ENCODE measurements around the gene SHC4. TPM values are rescaled to one million over a fixed set of nuclear protein-coding genes. Genes with fewer than 3 reads are reported as not detected.
A peak's percentile ranks its signal among the peaks of the same experiment; 100 is the strongest.

The SHC4 gene
- total and polyA plus RNA-seq, 7 donors, result under 0.01 to 4.6 (median 2.2) TPM; not detected in 1

DNA sequence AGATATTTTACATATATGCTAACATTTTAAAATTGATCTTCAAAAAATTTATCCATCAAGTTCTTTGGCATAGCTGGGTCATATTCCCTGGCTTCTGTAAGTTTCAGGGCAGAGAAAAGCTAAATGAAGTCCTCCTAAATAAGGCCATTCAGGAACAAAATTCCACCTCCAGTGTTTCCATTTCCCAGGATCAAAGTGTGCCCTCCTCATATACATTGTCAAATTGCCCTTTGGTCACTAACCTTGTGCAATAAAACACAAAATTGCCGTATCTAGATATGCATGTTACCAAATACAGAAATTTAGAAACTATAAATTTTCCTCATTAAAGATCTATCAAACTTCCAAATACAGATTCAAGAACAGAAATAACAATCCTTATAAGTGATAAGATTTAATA lies 163.5 kb downstream of the SHC4 start:
- 18 to 77% methylated on average over 1 of the region's 1 CpG for WGBS, 2 donors
- no peak overlapping the region for H3K27ac ChIP-seq
- DNase-seq, result no peak

DNA sequence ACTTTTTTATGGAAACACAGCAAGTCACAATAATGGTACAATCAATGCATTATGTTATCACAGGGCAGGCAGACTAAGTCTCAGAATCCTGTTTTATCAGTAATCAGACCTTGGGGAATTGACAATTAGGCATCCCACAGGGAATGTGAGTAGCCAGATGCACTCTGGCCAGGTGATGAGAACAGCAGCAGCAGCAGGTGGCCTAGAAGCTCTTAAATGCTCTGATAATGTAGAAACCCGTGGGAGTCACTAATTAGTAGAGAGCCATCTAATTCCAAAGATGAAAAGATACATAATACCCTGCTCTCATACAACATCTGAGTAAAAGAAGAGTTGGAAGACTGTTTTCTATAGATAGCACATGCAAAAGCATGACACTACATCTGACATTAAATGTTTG lies 165.4 kb downstream of the SHC4 start:
- intact Hi-C loops (cut with DNase I), result no loop called here
- H3K27ac ChIP-seq, result no peak overlapping the region
- H3K27me3 ChIP-seq, result no peaks in the 10 kb centered on the region
- no peaks in the 10 kb centered on the region for H3K4me1 ChIP-seq
- WGBS, 2 donors, result 49 to 71% methylated on average over 1 of the region's 1 CpG
- no peak overlapping the region for H3K4me3 ChIP-seq
- H3K9me3 ChIP-seq, result no peaks in the 10 kb centered on the region
- DNase-seq, result no peak
- peaks cover 0 to 5% (median 1%) of the 10 kb centered on the region in 4 donors for H3K36me3 ChIP-seq
- TF ChIP-seq, protein P1, sequence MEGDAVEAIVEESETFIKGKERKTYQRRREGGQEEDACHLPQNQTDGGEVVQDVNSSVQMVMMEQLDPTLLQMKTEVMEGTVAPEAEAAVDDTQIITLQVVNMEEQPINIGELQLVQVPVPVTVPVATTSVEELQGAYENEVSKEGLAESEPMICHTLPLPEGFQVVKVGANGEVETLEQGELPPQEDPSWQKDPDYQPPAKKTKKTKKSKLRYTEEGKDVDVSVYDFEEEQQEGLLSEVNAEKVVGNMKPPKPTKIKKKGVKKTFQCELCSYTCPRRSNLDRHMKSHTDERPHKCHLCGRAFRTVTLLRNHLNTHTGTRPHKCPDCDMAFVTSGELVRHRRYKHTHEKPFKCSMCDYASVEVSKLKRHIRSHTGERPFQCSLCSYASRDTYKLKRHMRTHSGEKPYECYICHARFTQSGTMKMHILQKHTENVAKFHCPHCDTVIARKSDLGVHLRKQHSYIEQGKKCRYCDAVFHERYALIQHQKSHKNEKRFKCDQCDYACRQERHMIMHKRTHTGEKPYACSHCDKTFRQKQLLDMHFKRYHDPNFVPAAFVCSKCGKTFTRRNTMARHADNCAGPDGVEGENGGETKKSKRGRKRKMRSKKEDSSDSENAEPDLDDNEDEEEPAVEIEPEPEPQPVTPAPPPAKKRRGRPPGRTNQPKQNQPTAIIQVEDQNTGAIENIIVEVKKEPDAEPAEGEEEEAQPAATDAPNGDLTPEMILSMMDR (IDR thresholded peaks at IDR 0.05), result no peak
- TF ChIP-seq POLR2A (IDR thresholded peaks at IDR 0.05) (no peak), POLR2AphosphoS5 (IDR thresholded peaks at IDR 0.05) (no peak), EP300 (IDR thresholded peaks at IDR 0.05) (no peak)

More for the DNA sequence above, 163.5 kb downstream of the SHC4 start:
- Histone ChIP-seq H3K27me3 (no peaks in the 10 kb centered on the region), H3K4me3 (no peak overlapping the region), H3K36me3 (peaks cover 0 to 5% (median 0%) of the 10 kb centered on the region in 4 donors), H3K9me3 (no peaks in the 10 kb centered on the region), H3K4me1 (no peaks in the 10 kb centered on the region)
- intact Hi-C loops (cut with DNase I), result loop anchor here (10.0 kb wide), 1 partner anchor 445 kb away; no protein-coding TSS in a partner anchor
- TF ChIP-seq, protein P1 (IDR thresholded peaks at IDR 0.05), result no peak
- no peak for TF ChIP-seq EP300 (IDR thresholded peaks at IDR 0.05)
- no peak for TF ChIP-seq POLR2AphosphoS5 (IDR thresholded peaks at IDR 0.05)
- TF ChIP-seq POLR2A (IDR thresholded peaks at IDR 0.05), result no peak

DNA sequence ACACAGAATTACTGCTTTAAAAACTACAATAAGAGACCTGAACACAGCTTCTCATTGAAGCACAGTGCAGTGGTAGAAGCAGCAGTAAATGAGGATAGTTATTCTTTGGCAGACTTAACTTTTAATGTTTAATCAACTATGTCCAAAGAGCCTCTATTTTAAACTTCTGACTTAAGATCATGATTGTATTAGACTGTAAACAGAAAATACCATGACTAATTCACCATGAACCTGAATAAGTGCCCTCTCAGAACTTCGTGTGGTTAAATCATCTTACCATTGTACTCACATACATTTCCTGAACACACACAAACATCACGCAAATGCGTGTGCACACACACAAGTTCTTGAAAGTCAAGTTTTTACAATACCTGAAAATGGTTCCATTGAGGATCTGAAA lies 166.8 kb downstream of the SHC4 start:
- TF ChIP-seq EP300 (IDR thresholded peaks at IDR 0.05) (no peak), POLR2A (IDR thresholded peaks at IDR 0.05) (no peak), POLR2AphosphoS5 (IDR thresholded peaks at IDR 0.05) (no peak)
- TF ChIP-seq, protein P1 (IDR thresholded peaks at IDR 0.05), result no peak
- Histone ChIP-seq H3K9me3 (no peaks in the 10 kb centered on the region), H3K36me3 (peaks cover 0 to 5% (median 1%) of the 10 kb centered on the region in 4 donors), H3K27me3 (no peaks in the 10 kb centered on the region), H3K4me3 (no peak overlapping the region), H3K4me1 (no peaks in the 10 kb centered on the region), H3K27ac (peak overlapping the region in 1 of 4 donors; percentile 45)
- DNase-seq, result no peak
- 71 to 80% methylated on average over 3 of the region's 3 CpGs for WGBS, 2 donors
- intact Hi-C loops (cut with DNase I), result no loop called here

DNA sequence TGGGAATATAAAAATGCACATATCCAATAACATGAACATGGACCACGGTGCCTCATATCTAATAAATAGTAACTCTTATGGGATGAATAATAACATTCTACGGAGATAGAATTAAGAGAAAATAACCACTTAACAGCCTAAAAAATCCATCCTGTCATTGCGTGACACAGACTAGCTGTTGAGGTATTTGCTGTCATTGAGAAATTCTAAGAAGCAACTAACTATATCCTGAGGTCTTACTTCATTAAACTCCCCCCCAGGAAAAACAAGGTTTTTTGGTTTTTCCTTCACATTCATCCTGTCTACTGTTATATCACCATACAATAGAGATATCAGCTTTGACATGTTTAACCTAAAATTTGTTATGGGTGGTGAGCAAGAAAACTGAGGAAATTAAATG lies 167.2 kb downstream of the SHC4 start:
- Histone ChIP-seq H3K27me3 (no peaks in the 10 kb centered on the region), H3K36me3 (peaks cover 0 to 5% (median 1%) of the 10 kb centered on the region in 4 donors), H3K9me3 (no peaks in the 10 kb centered on the region), H3K4me1 (no peaks in the 10 kb centered on the region), H3K4me3 (no peak overlapping the region), H3K27ac (peak overlapping the region in 1 of 4 donors; percentile 45)
- 95 to 97% methylated on average over 3 of the region's 3 CpGs for WGBS, 2 donors
- no peak for DNase-seq
- TF ChIP-seq EP300 (IDR thresholded peaks at IDR 0.05) (no peak), POLR2AphosphoS5 (IDR thresholded peaks at IDR 0.05) (no peak), POLR2A (IDR thresholded peaks at IDR 0.05) (no peak)
- TF ChIP-seq, protein P1 (IDR thresholded peaks at IDR 0.05), result no peak
- intact Hi-C loops (cut with DNase I), result no loop called here

DNA sequence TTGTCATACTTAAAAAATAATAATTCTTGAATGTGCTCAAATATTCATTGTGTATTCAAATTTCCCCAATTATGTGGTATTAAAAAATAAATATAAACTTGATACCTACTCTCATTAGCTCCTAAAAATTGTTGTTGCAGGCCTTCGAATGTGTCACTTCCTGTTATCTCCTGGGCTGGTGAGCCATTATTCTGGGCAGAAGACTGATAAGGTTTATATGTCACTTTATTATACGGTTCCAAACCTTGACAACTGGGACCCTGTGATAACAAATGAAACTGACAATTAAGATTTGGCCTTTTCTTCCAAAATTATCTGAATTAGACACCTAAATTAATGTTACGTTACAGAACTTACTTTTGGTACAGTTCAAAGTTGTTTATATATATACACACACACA lies 167.8 kb downstream of the SHC4 start:
- WGBS, 2 donors, result 88 to 89% methylated on average over 3 of the region's 3 CpGs
- no peak overlapping the region for H3K27ac ChIP-seq
- H3K27me3 ChIP-seq, result no peaks in the 10 kb centered on the region
- no peak overlapping the region for H3K4me3 ChIP-seq
- intact Hi-C loops (cut with DNase I), result no loop called here
- no peak for TF ChIP-seq EP300 (IDR thresholded peaks at IDR 0.05)
- TF ChIP-seq POLR2A (IDR thresholded peaks at IDR 0.05), result no peak
- no peak for TF ChIP-seq POLR2AphosphoS5 (IDR thresholded peaks at IDR 0.05)
- TF ChIP-seq, protein P1 (IDR thresholded peaks at IDR 0.05), result no peak
- no peaks in the 10 kb centered on the region for H3K4me1 ChIP-seq
- peaks cover 0 to 5% (median 1%) of the 10 kb centered on the region in 4 donors for H3K36me3 ChIP-seq
- no peaks in the 10 kb centered on the region for H3K9me3 ChIP-seq
- no peak for DNase-seq
